CD4-positive, alpha-beta T cell treated with Interleukin-15 for 1 hour (primary cell): ENCODE results near the gene DAZAP1.

Experiments used
- DNase-seq: peaks from one replicate; pipeline ENCODE4 v3.0.0-alpha.2; 2020

The DAZAP1 gene

GRCh38 chr19:1460033-1460995, 52.9 kb downstream of the DAZAP1 start:
- DNase-seq = no peak

GRCh38 chr19:1461862-1462261, 54.5 kb downstream of the DAZAP1 start:
- no peak for DNase-seq

GRCh38 chr19:1465191-1466016, 58.0 kb downstream of the DAZAP1 start:
- no peak for DNase-seq

- no peak for DNase-seq
Observed at GRCh38 chr19:1466018-1466460, 58.7 kb downstream of the DAZAP1 start.

- DNase-seq = no peak
Observed at GRCh38 chr19:1466461-1467214, 59.3 kb downstream of the DAZAP1 start.

GRCh38 chr19:1467215-1467489, 59.8 kb downstream of the DAZAP1 start:
- DNase-seq = no peak

- DNase-seq = no peak
Observed at GRCh38 chr19:1467490-1468273, 60.3 kb downstream of the DAZAP1 start.

- DNase-seq = no peak
Observed at GRCh38 chr19:1468274-1468820, 61.0 kb downstream of the DAZAP1 start.

GRCh38 chr19:1468821-1469254, 61.5 kb downstream of the DAZAP1 start:
- no peak for DNase-seq

GRCh38 chr19:1469255-1470054, 62.1 kb downstream of the DAZAP1 start:
- no peak for DNase-seq

- no peak for DNase-seq
Observed at GRCh38 chr19:1470055-1470304, 62.6 kb downstream of the DAZAP1 start.

- peak; percentile 69 for DNase-seq
Observed at GRCh38 chr19:1470305-1471009, 63.1 kb downstream of the DAZAP1 start.

GRCh38 chr19:1471010-1471514, 63.7 kb downstream of the DAZAP1 start:
- DNase-seq = no peak

GRCh38 chr19:1471515-1472160, 64.3 kb downstream of the DAZAP1 start:
- no peak for DNase-seq

GRCh38 chr19:1472231-1473084, 65.1 kb downstream of the DAZAP1 start:
- DNase-seq = no peak

GRCh38 chr19:1473085-1473851, 65.9 kb downstream of the DAZAP1 start:
- no peak for DNase-seq

GRCh38 chr19:1474011-1474764, 66.8 kb downstream of the DAZAP1 start:
- DNase-seq = no peak
